Left lobe of liver (tissue), 2 donors: ENCODE measurements around the gene CDK8. TPM values are rescaled to one million over a fixed set of nuclear protein-coding genes. Genes with fewer than 3 reads are reported as not detected.

Source experiments
- ATAC-seq: fragments of 200-7000 bp; cut with Tn5 transposase; one replicate; pipeline ENCODE4 v1.9.1; 2020; ENCODE audit warnings: mild to moderate bottlenecking, moderate library complexity
- DNase-seq: peaks from one replicate; pipeline ENCODE4 v3.0.0-alpha.2; 2020; ENCODE audit warnings: low spot score
- total RNA-seq: library from RNA; stranded (reverse); gene quantifications from one replicate; pipeline ENCODE4 v1.2.1, GENCODE V29; 2021
- donor health status: DM: no; HTN: no; CAD: no; lungs with moderate emphysema.
- donor health status: DM: no; HTN: yes; CAD: no.

The CDK8 gene
- total RNA-seq, 1 donor from 2014 or later: 7.4 TPM

DNA sequence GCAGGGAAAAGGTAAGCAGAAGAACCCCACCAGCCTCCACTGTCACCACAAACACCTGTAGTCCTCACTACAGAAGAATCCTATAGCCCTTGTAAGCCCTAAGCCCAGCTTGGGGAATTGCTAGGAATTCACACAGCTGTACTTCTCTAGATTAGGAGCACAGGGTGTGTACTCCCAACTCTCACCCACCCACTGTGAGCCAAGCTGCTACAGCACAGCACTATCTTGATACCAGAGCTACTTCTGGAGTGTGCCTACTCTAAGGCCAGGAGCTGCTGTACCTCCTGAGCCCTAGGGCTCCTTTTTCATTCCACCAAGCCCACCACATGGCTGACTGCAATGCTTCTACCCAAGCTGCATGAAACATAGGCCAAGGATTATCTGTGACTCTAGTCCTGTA is 181.2 kb downstream of the CDK8 start:
- no peak for DNase-seq
- no peak for ATAC-seq

DNA sequence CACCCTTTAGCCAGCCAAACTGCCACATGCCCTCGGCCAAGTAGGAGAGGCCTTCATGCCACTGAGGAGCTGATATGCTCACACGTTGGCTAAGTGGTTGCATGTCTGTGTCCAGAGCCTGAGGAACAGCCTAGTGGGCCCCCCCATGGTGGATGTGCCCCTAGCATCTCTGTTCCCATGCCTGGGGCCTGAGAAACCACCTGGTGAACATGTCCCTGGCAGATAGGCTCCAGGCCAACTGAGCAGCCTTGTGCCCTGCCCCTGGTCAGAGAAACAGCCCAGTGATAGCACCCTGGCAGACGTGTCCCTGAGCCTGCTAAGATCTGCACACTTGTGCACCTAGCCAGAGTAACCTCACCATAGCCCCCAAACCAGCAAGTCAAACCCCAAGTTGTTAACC is 181.7 kb downstream of the CDK8 start:
- ATAC-seq (no peak), DNase-seq (no peak)

DNA sequence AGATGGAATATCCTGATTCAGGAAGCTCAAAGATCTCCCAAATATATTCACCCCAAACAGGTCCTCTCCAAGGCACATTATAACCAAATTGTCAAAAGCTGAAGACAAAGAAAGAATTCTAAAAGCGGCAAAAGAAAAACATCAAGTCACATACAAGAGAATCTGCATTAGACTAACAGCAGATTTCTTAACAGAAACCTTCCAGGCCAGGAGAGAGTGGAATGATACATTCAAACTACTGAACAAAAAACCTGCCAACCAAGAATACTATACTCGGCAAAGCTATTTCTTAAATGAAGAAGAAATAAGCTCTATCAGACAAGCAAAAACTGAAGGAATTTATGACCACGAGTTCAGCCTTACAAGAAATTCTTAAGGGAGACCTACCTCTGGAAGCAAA is 183.0 kb downstream of the CDK8 start:
- ATAC-seq (no peak), DNase-seq (no peak)

DNA sequence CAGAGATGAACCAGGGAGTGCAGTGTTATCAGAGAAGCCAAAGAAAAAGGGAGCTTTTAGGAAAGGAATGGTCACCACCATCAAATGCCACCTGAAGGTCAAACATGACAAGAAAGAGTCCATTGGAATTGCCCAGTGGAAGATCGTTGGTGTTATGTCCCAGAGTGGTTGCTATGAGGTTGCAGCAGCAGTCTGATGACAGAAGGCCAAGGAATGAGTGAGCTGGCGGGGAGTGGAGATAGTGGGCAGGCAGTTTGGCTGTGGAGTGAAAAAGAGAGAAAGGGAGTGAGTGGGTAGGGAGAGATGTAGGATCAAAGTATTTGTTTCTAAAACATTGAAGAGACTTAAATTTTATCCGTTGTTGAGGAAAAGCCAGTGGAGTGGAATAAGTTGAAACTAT is 186.2 kb downstream of the CDK8 start:
- DNase-seq (no peak), ATAC-seq (no peak)

- no peak for ATAC-seq
- DNase-seq: no peak
Observed at GRCh38 chr13:26441476-26441875, 187.5 kb downstream of the CDK8 start.

GRCh38 chr13:26442541-26442940 is 188.6 kb downstream of the CDK8 start:
- no peak for DNase-seq
- no peak for ATAC-seq

- ATAC-seq (no peak), DNase-seq (no peak)
Observed at GRCh38 chr13:26445092-26445491, 191.2 kb downstream of the CDK8 start.

- DNase-seq: no peak
- ATAC-seq: no peak
Observed at GRCh38 chr13:26446751-26447150, 192.8 kb downstream of the CDK8 start.

DNA sequence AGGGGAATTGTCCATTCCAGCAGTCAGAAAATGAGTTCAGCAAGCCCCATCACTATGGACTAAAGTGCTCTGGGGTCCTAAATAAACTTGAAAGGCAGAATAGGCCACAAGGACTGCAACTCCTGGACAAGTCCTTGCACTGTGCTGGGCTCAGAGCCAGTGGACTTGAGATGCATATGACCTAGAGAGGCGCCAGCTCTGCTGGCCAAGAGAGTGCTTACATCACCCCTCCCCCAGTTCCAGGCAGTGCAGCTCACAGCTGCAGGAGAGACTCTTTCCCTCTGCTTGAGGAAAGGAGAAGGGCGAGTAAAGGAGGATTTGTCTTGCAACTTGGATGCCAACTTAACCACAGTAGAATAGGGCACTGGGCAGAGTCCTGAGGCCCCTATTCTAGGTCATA is 194.1 kb downstream of the CDK8 start:
- DNase-seq (no peak), ATAC-seq (no peak)

DNA sequence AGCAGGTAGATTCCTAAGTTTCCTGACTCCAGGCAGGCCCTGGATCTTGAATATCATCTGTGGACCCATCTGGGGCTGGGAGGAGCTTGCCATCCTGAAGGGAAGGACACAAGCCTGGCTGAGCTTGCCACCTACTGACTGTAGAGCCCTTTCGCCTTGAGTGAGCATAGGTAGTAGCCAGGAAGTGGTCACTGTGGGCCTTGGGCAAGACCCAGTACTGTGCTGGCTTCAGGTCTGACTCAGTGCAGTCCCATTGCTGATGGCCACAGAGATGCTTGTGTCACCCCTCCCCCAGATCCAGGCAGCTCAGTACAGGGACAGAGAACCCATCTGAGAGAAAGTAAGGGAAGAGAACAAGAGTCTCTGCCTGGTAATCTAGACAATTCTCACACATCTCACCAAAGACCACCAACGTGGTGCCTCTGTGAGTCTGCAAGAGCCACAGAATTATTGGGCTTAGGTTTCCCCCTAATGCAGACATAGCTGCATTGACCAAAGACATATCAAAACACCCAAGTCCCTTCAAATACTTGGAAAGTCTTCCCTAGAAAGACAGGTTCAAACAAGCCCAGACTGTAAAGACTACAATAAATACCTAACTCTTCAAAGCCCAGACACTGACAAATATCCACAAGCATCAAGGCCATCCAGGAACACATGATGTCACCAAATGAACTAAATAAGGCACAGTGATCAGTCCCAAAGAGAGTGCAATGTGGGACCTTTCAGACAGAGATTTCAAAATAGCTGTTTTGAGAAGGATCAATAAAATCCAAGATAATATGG is 195.3 kb downstream of the CDK8 start:
- DNase-seq (no peak), ATAC-seq (no peak)

Other genes starting within 250 kb of the CDK8 start
- not detected for gene SHISA2, start 202.1 kb upstream of the CDK8 start, total RNA-seq
- 9.4 TPM for gene RNF6, start 31.8 kb upstream of the CDK8 start, total RNA-seq